ENCODE results near the gene PRDM16. TPM values are rescaled to one million over a fixed set of nuclear protein-coding genes. Genes with fewer than 3 reads are reported as not detected.

The PRDM16 gene
- total RNA-seq, 4 donors from 2014 or later: 0.19 to 1.6 (median 0.36) TPM

DNA sequence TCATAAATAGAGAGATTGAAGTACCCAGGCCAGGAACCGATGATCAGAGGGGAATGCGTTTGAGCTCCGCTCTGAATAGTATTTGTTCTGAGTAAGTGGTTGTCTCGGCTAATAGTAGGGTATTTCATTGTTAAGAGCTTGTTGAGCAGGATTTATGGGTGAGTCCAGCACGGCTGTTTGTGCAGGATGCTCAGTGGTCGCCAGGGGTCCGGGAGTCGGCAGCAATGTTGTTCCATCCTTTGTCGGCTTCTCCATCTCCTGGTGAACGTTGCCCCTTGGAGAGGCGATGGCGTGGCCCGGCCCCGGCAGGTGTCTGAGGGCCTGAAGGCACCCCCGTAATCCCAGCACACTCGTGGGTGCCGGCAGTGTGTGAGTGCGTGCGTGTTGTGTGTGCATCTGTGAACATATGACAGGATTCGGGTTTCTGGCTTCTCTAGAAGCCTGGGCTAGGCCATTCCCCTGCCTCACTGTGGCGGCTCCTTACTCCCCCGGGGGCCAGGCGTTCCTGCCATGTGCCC, 224.6 kb downstream of the PRDM16 start:
- Histone ChIP-seq H3K4me1 (no peaks in the 10 kb centered on the region), H3K36me3 (no peaks in the 10 kb centered on the region), H3K27ac (no peak overlapping the region), H3K27me3 (peaks cover 91% of the 10 kb centered on the region), H3K9me3 (no peaks in the 10 kb centered on the region), H3K4me3 (no peak overlapping the region)
- WGBS: 73% methylated on average over 17 of the region's 23 CpGs
- DNase-seq (ENCODE audit: low spot score in 2 of 2): no peak
- TF ChIP-seq EP300 (IDR thresholded peaks at IDR 0.05) (no peak), CTCF (IDR thresholded peaks at IDR 0.05) (no peak), POLR2AphosphoS5 (IDR thresholded peaks at IDR 0.05) (no peak), POLR2A (IDR thresholded peaks at IDR 0.05) (no peak)

DNA sequence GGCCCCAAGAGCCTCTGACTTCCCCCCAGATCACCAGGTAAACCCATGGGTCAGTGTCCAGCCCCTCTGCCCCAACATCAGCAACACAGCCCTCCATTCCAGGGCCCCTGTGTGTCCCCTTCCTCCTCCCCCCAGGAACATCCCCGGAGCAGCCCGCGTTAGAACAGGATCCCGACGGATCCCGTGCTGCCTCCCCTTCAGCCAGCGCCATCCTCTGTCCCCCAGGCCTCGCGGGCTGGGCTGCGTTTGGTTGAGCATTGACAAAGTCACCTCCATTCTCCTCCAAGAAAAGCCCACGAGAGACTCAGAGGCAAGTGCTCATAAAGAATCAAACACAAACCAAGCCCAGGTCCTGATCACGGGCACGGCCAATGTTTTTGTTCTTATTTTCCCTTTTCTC, 225.4 kb downstream of the PRDM16 start:
- no peak overlapping the region for H3K27ac ChIP-seq
- TF ChIP-seq EP300 (IDR thresholded peaks at IDR 0.05): no peak
- TF ChIP-seq POLR2A (IDR thresholded peaks at IDR 0.05): no peak
- TF ChIP-seq CTCF (IDR thresholded peaks at IDR 0.05): no peak
- TF ChIP-seq POLR2AphosphoS5 (IDR thresholded peaks at IDR 0.05): no peak
- no peak overlapping the region for H3K4me3 ChIP-seq
- no peaks in the 10 kb centered on the region for H3K4me1 ChIP-seq
- DNase-seq (ENCODE audit: low spot score in 2 of 2): no peak
- H3K27me3 ChIP-seq: peaks cover 87% of the 10 kb centered on the region
- H3K9me3 ChIP-seq: no peaks in the 10 kb centered on the region
- no peaks in the 10 kb centered on the region for H3K36me3 ChIP-seq
- 84% methylated on average over 13 of the region's 13 CpGs for WGBS

DNA sequence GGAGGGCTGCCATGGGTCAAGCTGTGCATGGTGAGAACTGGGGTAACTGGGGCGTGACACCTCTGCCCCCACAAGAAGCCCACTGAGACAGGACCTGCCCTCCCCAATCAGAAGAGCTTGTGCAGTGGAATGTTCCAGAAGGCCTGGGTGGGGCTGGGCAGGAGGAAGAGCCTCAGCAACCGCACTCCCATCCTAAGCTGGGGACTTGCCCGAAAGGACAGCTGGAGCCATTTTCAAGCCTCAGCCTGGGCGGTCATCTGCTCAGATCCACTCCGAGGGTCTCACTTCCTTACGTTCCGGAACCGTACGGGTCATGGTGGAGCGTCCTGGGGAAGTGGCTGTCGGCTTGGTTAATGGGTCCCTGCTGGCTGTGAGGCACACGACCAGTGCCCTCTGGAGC, 226.8 kb downstream of the PRDM16 start:
- H3K9me3 ChIP-seq: no peaks in the 10 kb centered on the region
- no peak overlapping the region for H3K4me3 ChIP-seq
- no peaks in the 10 kb centered on the region for H3K4me1 ChIP-seq
- no peak for DNase-seq (ENCODE audit: low spot score in 2 of 2)
- 85% methylated on average over 8 of the region's 12 CpGs for WGBS
- no peaks in the 10 kb centered on the region for H3K36me3 ChIP-seq
- TF ChIP-seq EP300 (IDR thresholded peaks at IDR 0.05) (no peak), POLR2A (IDR thresholded peaks at IDR 0.05) (no peak), CTCF (IDR thresholded peaks at IDR 0.05) (no peak), POLR2AphosphoS5 (IDR thresholded peaks at IDR 0.05) (no peak)
- H3K27me3 ChIP-seq: peaks cover 74% of the 10 kb centered on the region
- no peak overlapping the region for H3K27ac ChIP-seq

GRCh38 chr1:3296326-3296725, 227.3 kb downstream of the PRDM16 start:
- no peaks in the 10 kb centered on the region for H3K36me3 ChIP-seq
- H3K27me3 ChIP-seq: peaks cover 70% of the 10 kb centered on the region
- no peak overlapping the region for H3K4me3 ChIP-seq
- TF ChIP-seq CTCF (IDR thresholded peaks at IDR 0.05) (no peak), EP300 (IDR thresholded peaks at IDR 0.05) (no peak), POLR2AphosphoS5 (IDR thresholded peaks at IDR 0.05) (no peak), POLR2A (IDR thresholded peaks at IDR 0.05) (no peak)
- H3K4me1 ChIP-seq: no peaks in the 10 kb centered on the region
- DNase-seq (ENCODE audit: low spot score in 2 of 2): no peak
- H3K9me3 ChIP-seq: no peaks in the 10 kb centered on the region
- WGBS: 56% methylated on average over 10 of the region's 11 CpGs
- H3K27ac ChIP-seq: no peak overlapping the region

- DNase-seq (ENCODE audit: low spot score in 2 of 2): no peak
- H3K27me3 ChIP-seq: peaks cover 69% of the 10 kb centered on the region
- H3K4me3 ChIP-seq: no peak overlapping the region
- TF ChIP-seq POLR2AphosphoS5 (IDR thresholded peaks at IDR 0.05): no peak
- 92% methylated on average over 16 of the region's 16 CpGs for WGBS
- no peak overlapping the region for H3K27ac ChIP-seq
- H3K4me1 ChIP-seq: no peaks in the 10 kb centered on the region
- no peaks in the 10 kb centered on the region for H3K9me3 ChIP-seq
- H3K36me3 ChIP-seq: no peaks in the 10 kb centered on the region
These were observed 227.8 kb downstream of the PRDM16 start for GRCh38 chr1:3296826-3297225.

- Histone ChIP-seq H3K27me3 (peaks cover 60% of the 10 kb centered on the region), H3K36me3 (no peaks in the 10 kb centered on the region), H3K4me3 (no peak overlapping the region), H3K9me3 (no peaks in the 10 kb centered on the region), H3K27ac (no peak overlapping the region), H3K4me1 (no peaks in the 10 kb centered on the region)
- DNase-seq (ENCODE audit: low spot score in 2 of 2): no peak
- TF ChIP-seq POLR2A (IDR thresholded peaks at IDR 0.05) (no peak), CTCF (IDR thresholded peaks at IDR 0.05) (no peak), EP300 (IDR thresholded peaks at IDR 0.05) (no peak), POLR2AphosphoS5 (IDR thresholded peaks at IDR 0.05) (no peak)
- WGBS: 86% methylated on average over 7 of the region's 7 CpGs
These were observed 228.8 kb downstream of the PRDM16 start for GRCh38 chr1:3297756-3298155.
